Body of pancreas (tissue), 4 donors: ENCODE measurements around the gene STEAP1B.

Experiments
- CTCF ChIP-seq, 7 experiments: fragments of 450-650 bp in 4 of 7; fragments of 200-600 bp in 3 of 7; sonication (generic) in 3 of 7; IDR thresholded peaks; one replicate each; pipeline ENCODE4 v1.5.1; 2016 to 2019; ENCODE audit warnings: antibody characterized with exemption in 7 of 7
- POLR2A ChIP-seq, 3 donors: fragments of 450-650 bp; IDR thresholded peaks; one replicate each; pipeline ENCODE4 v1.6.1; 2016; ENCODE audit warnings: antibody characterized with exemption in 3 of 3, mild to moderate bottlenecking in 2 of 3

- TF ChIP-seq CTCF (IDR thresholded peaks at IDR 0.05) (no peak), POLR2A (IDR thresholded peaks at IDR 0.05) (no peak)
Measured at GRCh38 chr7:22426463-22427094, 73.4 kb downstream of the STEAP1B start.
